H9 (cell line): ENCODE results near the gene ST8SIA2. TPM values are rescaled to one million over a fixed set of nuclear protein-coding genes. Genes with fewer than 3 reads are reported as not detected.

ENCODE experiments used
- DNase-seq: peaks from one replicate; pipeline ENCODE4 v3.0.0-alpha.2; 2017
- H2AFZ ChIP-seq: one replicate; pipeline ENCODE4 v1.6.1; 2013; ENCODE audit warnings: mild to moderate bottlenecking, low read length, control low read depth, moderate library complexity
- H2AK5ac ChIP-seq: 2 replicates; pipeline ENCODE4 v1.6.1; 2013; ENCODE audit warnings: low read length, control low read depth, mixed read lengths; ENCODE audit not compliant: insufficient read length
- H2BK120ac ChIP-seq: one replicate; pipeline ENCODE4 v1.6.1; 2013; ENCODE audit warnings: low read depth, mild to moderate bottlenecking, low read length, control low read depth, inconsistent platforms; ENCODE audit not compliant: poor library complexity, severe bottlenecking
- H2BK12ac ChIP-seq: 2 replicates; pipeline ENCODE4 v1.6.1; 2013; ENCODE audit warnings: low read length, control low read depth, mixed read lengths, low read depth; ENCODE audit not compliant: insufficient read length
- H2BK15ac ChIP-seq: 2 replicates; pipeline ENCODE4 v1.6.1; 2013; ENCODE audit warnings: low read depth, low read length, control low read depth
- H2BK20ac ChIP-seq: one replicate; pipeline ENCODE4 v1.6.1; 2013; ENCODE audit warnings: low read depth, mild to moderate bottlenecking, low read length, control low read depth, inconsistent platforms; ENCODE audit not compliant: poor library complexity, severe bottlenecking
- H2BK5ac ChIP-seq: 2 replicates; pipeline ENCODE4 v1.6.1; 2013; ENCODE audit warnings: low read length, control low read depth, mixed read lengths; ENCODE audit not compliant: insufficient read length
- H3K14ac ChIP-seq: 2 replicates; pipeline ENCODE4 v1.6.1; 2013; ENCODE audit warnings: low read length, control low read depth; ENCODE audit not compliant: insufficient read depth
- H3K18ac ChIP-seq: 2 replicates; pipeline ENCODE4 v1.6.1; 2013; ENCODE audit warnings: low read depth, mild to moderate bottlenecking, mixed read lengths, low read length, control low read depth; ENCODE audit not compliant: insufficient read length
- H3K23ac ChIP-seq: 2 replicates; pipeline ENCODE4 v1.6.1; 2013; ENCODE audit warnings: low read length, control low read depth, mixed read lengths, low read depth; ENCODE audit not compliant: insufficient read length
- H3K23me2 ChIP-seq: 2 replicates; pipeline ENCODE4 v1.6.1; 2013; ENCODE audit warnings: low read depth, mild to moderate bottlenecking, mixed read lengths, low read length, control low read depth; ENCODE audit not compliant: insufficient read length, poor library complexity, severe bottlenecking
- H3K27ac ChIP-seq: 2 replicates; pipeline ENCODE4 v1.5.1; 2013; ENCODE audit warnings: low read length, control low read depth, mixed read lengths, low read depth; ENCODE audit not compliant: insufficient read length
- H3K27me3 ChIP-seq: 2 replicates; pipeline ENCODE4 v1.6.1; 2013; ENCODE audit warnings: low read length, control low read depth, inconsistent platforms; ENCODE audit not compliant: insufficient read depth
- H3K4ac ChIP-seq: 2 replicates; pipeline ENCODE4 v1.6.1; 2013; ENCODE audit warnings: low read depth, mild to moderate bottlenecking, control low read depth, inconsistent platforms, low read length, moderate library complexity
- H3K4me1 ChIP-seq: 2 replicates; pipeline ENCODE4 v1.6.1; 2013; ENCODE audit warnings: low read length, control low read depth, inconsistent platforms; ENCODE audit not compliant: insufficient read depth
- H3K4me2 ChIP-seq: 2 replicates; pipeline ENCODE4 v1.6.1; 2013; ENCODE audit warnings: low read length, control low read depth, mixed read lengths; ENCODE audit not compliant: insufficient read length, insufficient read depth
- H3K56ac ChIP-seq: 2 replicates; pipeline ENCODE4 v1.6.1; 2013; ENCODE audit warnings: low read depth, mild to moderate bottlenecking, mixed read lengths, low read length, control low read depth; ENCODE audit not compliant: insufficient read length
- H3K79me1 ChIP-seq: 2 replicates; pipeline ENCODE4 v1.6.1; 2013; ENCODE audit warnings: low read depth, mild to moderate bottlenecking, moderate library complexity, low read length, control low read depth, inconsistent platforms; ENCODE audit not compliant: insufficient read depth, poor library complexity, severe bottlenecking
- H3K79me2 ChIP-seq: 2 replicates; pipeline ENCODE4 v1.6.1; 2013; ENCODE audit warnings: low read length, control low read depth, inconsistent platforms; ENCODE audit not compliant: insufficient read depth
- H3K9ac ChIP-seq: 2 replicates; pipeline ENCODE4 v1.6.1; 2013; ENCODE audit warnings: low read length, control low read depth, mixed read lengths; ENCODE audit not compliant: insufficient read length; ENCODE audit errors: extremely low read depth
- H3K9me3 ChIP-seq: one replicate; pipeline ENCODE4 v1.6.1; 2013; ENCODE audit warnings: low read depth, low read length, inconsistent platforms; ENCODE audit not compliant: control insufficient read depth
- H3T11ph ChIP-seq: one replicate; pipeline ENCODE4 v1.6.1; 2013; ENCODE audit warnings: mild to moderate bottlenecking, low read length, control low read depth, inconsistent platforms
- H4K20me1 ChIP-seq: one replicate; pipeline ENCODE4 v1.6.1; 2013; ENCODE audit not compliant: control insufficient read depth, insufficient read length, insufficient read depth
- H4K5ac ChIP-seq: 2 replicates; pipeline ENCODE4 v1.6.1; 2013; ENCODE audit warnings: low read depth, mild to moderate bottlenecking, mixed read lengths, low read length, control low read depth; ENCODE audit not compliant: insufficient read length
- H4K8ac ChIP-seq: replicated peaks from 2 replicates; pipeline ENCODE4 v1.6.1; 2013; ENCODE audit warnings: low read length, control low read depth, mixed read lengths, low read depth; ENCODE audit not compliant: insufficient read length
- H4K91ac ChIP-seq: 2 replicates; pipeline ENCODE4 v1.6.1; 2013; ENCODE audit warnings: low read depth, mild to moderate bottlenecking, moderate library complexity, mixed read lengths, low read length, control low read depth; ENCODE audit not compliant: insufficient read length
- H3K27ac Mint-ChIP-seq, 3 experiments: 2 replicates in 2 of 3; 3 replicates in 1 of 3; pipeline ENCODE4 v1.8.0; 2020 to 2021; ENCODE audit warnings: mixed read lengths in 3 of 3, mild to moderate bottlenecking in 1 of 3, moderate library complexity in 1 of 3
- H3K27me3 Mint-ChIP-seq: 2 replicates; pipeline ENCODE4 v1.8.0; 2021; ENCODE audit warnings: low read depth, mild to moderate bottlenecking, moderate library complexity, mixed read lengths
- H3K36me3 Mint-ChIP-seq, 3 experiments: 2 replicates in 2 of 3; 3 replicates in 1 of 3; pipeline ENCODE4 v1.8.0; 2020 to 2021; ENCODE audit warnings: low read depth in 3 of 3, mixed read lengths in 3 of 3; ENCODE audit not compliant: insufficient read depth in 1 of 3
- H3K4me1 Mint-ChIP-seq, 2 experiments: 2 replicates each; pipeline ENCODE4 v1.8.0; 2020; ENCODE audit warnings: mixed read lengths in 2 of 2
- H3K4me3 Mint-ChIP-seq, 2 experiments: 2 replicates in 1 of 2; 3 replicates in 1 of 2; pipeline ENCODE4 v1.8.0; 2020 to 2021; ENCODE audit warnings: mild to moderate bottlenecking in 2 of 2, mixed read lengths in 2 of 2, moderate library complexity in 1 of 2
- H3K9me3 Mint-ChIP-seq, 2 experiments: 2 replicates in 1 of 2; 3 replicates in 1 of 2; pipeline ENCODE4 v1.8.0; 2020; ENCODE audit warnings: mild to moderate bottlenecking in 2 of 2, mixed read lengths in 2 of 2, moderate library complexity in 1 of 2
- CTCF ChIP-seq: fragments of 200-600 bp; sonication (generic); conservative IDR thresholded peaks from 3 replicates; pipeline ENCODE4 v1.8.0; 2021; ENCODE audit warnings: antibody characterized with exemption, mild to moderate bottlenecking
- WGBS: extraction: QIAGEN DNeasy Blood & Tissue Kit; methylation state at CpG from one replicate; pipeline ENCODE4 v1.1.7; 2013; ENCODE audit warnings: missing lambda C conversion rate, low lambda C conversion rate, mixed read lengths; ENCODE audit not compliant: insufficient read length; ENCODE audit errors: extremely low coverage; 5-methylcytosine and 5-hydroxymethylcytosine counted together
- total RNA-seq: library from RNA; stranded (reverse); gene quantifications from 2 replicates; pipeline ENCODE4 v1.2.1, GENCODE V29; 2021

Gene ST8SIA2
- total RNA-seq, 1 experiment from 2014 or later: 1.8 TPM

- no peak overlapping the region for H3K4ac ChIP-seq
- no CpG with 5 or more reads among the region's 4 CpGs for WGBS
Observed at GRCh38 chr15:92460023-92460422, 66.3 kb downstream of the ST8SIA2 start.

More at GRCh38 chr15:92460023-92460422, 66.3 kb downstream of the ST8SIA2 start:
- no peak overlapping the region for H3T11ph ChIP-seq
- H3K56ac ChIP-seq: no peak overlapping the region
- H3K4me2 ChIP-seq: no peak overlapping the region
- no peak overlapping the region; the same call in 1 of the 2 replicates for H3K14ac ChIP-seq
- no peak overlapping the region for H4K5ac ChIP-seq
- no peak overlapping the region for H4K91ac ChIP-seq
- Mint-ChIP-seq H3K27me3 (peaks cover 3% of the 10 kb centered on the region), H3K9me3 (no peaks in the 10 kb centered on the region), H3K4me1 (no peaks in the 10 kb centered on the region; a peak in 1 of 4 replicates), H3K27ac (no peak overlapping the region), H3K4me3 (no peak overlapping the region), H3K36me3 (no peaks in the 10 kb centered on the region; a peak in 1 of 7 replicates)
- no peaks in the 10 kb centered on the region; the same call in 1 of the 2 replicates for H3K4me1 ChIP-seq
- no peak overlapping the region for H2BK20ac ChIP-seq
- no peak overlapping the region for H3K9ac ChIP-seq
- TF ChIP-seq CTCF: no peak
- no peak overlapping the region for H3K27ac ChIP-seq
- H2BK5ac ChIP-seq: no peak overlapping the region
- H4K20me1 ChIP-seq: no peaks in the 10 kb centered on the region
- H2AK5ac ChIP-seq: no peak overlapping the region
- no peak overlapping the region for H2AFZ ChIP-seq
- DNase-seq: no peak
- no peak overlapping the region for H2BK12ac ChIP-seq
- H3K79me2 ChIP-seq: no peaks in the 10 kb centered on the region
- H2BK15ac ChIP-seq: no peak overlapping the region
- no peak overlapping the region for H3K18ac ChIP-seq
- no peaks in the 10 kb centered on the region for H3K79me1 ChIP-seq
- no peaks in the 10 kb centered on the region for H3K9me3 ChIP-seq
- H2BK120ac ChIP-seq: no peak overlapping the region
- H3K23me2 ChIP-seq: no peaks in the 10 kb centered on the region
- no peak overlapping the region for H4K8ac ChIP-seq
- H3K23ac ChIP-seq: no peak overlapping the region
- H3K27me3 ChIP-seq: no peaks in the 10 kb centered on the region
